ENCODE data around the gene AATK. TPM values are rescaled to one million over a fixed set of nuclear protein-coding genes. Genes with fewer than 3 reads are reported as not detected.

The AATK gene
- total RNA-seq, 2 experiments from 2014 or later = 0.25 to 0.82 TPM

- Mint-ChIP-seq H3K27ac (no peak overlapping the region), H3K4me1 (ENCODE audit: low read depth) (no peaks in the 10 kb centered on the region), H3K4me3 (no peak overlapping the region), H3K9me3 (no peaks in the 10 kb centered on the region), H3K36me3 (ENCODE audit: low read depth) (no peaks in the 10 kb centered on the region), H3K27me3 (no peaks in the 10 kb centered on the region)
- peaks cover 2% of the 10 kb centered on the region for H3K36me3 ChIP-seq (ENCODE audit: insufficient read depth, low read length)
- ChIA-PET POLR2A (no interaction called here), CTCF (no interaction called here)
- no peaks in the 10 kb centered on the region for H3K4me1 ChIP-seq (ENCODE audit: insufficient read depth, low read length)
- TF ChIP-seq CTCF (IDR thresholded peaks at IDR 0.05) = no peak
- no peak overlapping the region for H3K4me3 ChIP-seq (ENCODE audit: low read length)
- no peaks in the 10 kb centered on the region for H3K9me3 ChIP-seq (ENCODE audit: control insufficient read depth in 1 of 2, insufficient read depth in 1 of 2, low read length in 2 of 2)
- intact Hi-C loops (cut with DNase I, micrococcal nuclease) = no loop called here
- DNase-seq (no peak), ATAC-seq (ENCODE audit: poor library complexity) (no peak)
- no peak overlapping the region for H3K27ac ChIP-seq (ENCODE audit: low read depth in 1 of 2, low read length in 2 of 2)
- H3K27me3 ChIP-seq (ENCODE audit: control insufficient read depth in 1 of 2, insufficient read depth in 2 of 2, low read length in 2 of 2) = no peaks in the 10 kb centered on the region
These were observed 42.6 kb upstream of the AATK start for GRCh38 chr17:81208651-81209050.

GRCh38 chr17:81207610-81208581 lies 41.9 kb upstream of the AATK start:
- no peak overlapping the region for H3K27ac ChIP-seq (ENCODE audit: low read depth in 1 of 2, low read length in 2 of 2)
- CTCF ChIA-PET = no interaction called here
- Mint-ChIP-seq H3K9me3 (no peaks in the 10 kb centered on the region), H3K27me3 (no peaks in the 10 kb centered on the region), H3K4me1 (ENCODE audit: low read depth) (no peaks in the 10 kb centered on the region), H3K36me3 (ENCODE audit: low read depth) (no peaks in the 10 kb centered on the region), H3K4me3 (no peak overlapping the region), H3K27ac (no peak overlapping the region)
- POLR2A ChIA-PET = no interaction called here
- H3K36me3 ChIP-seq (ENCODE audit: insufficient read depth, low read length) = peaks cover 2% of the 10 kb centered on the region
- no peak for ATAC-seq (ENCODE audit: poor library complexity)
- intact Hi-C loops (cut with DNase I, micrococcal nuclease) = no loop called here
- TF ChIP-seq CTCF (IDR thresholded peaks at IDR 0.05) = no peak
- H3K4me1 ChIP-seq (ENCODE audit: insufficient read depth, low read length) = no peaks in the 10 kb centered on the region
- no peak for DNase-seq
- no peaks in the 10 kb centered on the region for H3K9me3 ChIP-seq (ENCODE audit: control insufficient read depth in 1 of 2, insufficient read depth in 1 of 2, low read length in 2 of 2)
- H3K4me3 ChIP-seq (ENCODE audit: low read length) = no peak overlapping the region
- no peaks in the 10 kb centered on the region for H3K27me3 ChIP-seq (ENCODE audit: control insufficient read depth in 1 of 2, insufficient read depth in 2 of 2, low read length in 2 of 2)

- H3K36me3 Mint-ChIP-seq (ENCODE audit: low read depth) = no peaks in the 10 kb centered on the region
- H3K27me3 Mint-ChIP-seq = no peaks in the 10 kb centered on the region
- ChIA-PET CTCF (no interaction called here), POLR2A (no interaction called here)
- no peak for DNase-seq
- Histone ChIP-seq H3K27ac (ENCODE audit: low read depth in 1 of 2, low read length in 2 of 2) (no peak overlapping the region), H3K4me3 (ENCODE audit: low read length) (no peak overlapping the region), H3K9me3 (ENCODE audit: control insufficient read depth in 1 of 2, insufficient read depth in 1 of 2, low read length in 2 of 2) (no peaks in the 10 kb centered on the region), H3K27me3 (ENCODE audit: control insufficient read depth in 1 of 2, insufficient read depth in 2 of 2, low read length in 2 of 2) (no peaks in the 10 kb centered on the region), H3K4me1 (ENCODE audit: insufficient read depth, low read length) (no peaks in the 10 kb centered on the region), H3K36me3 (ENCODE audit: insufficient read depth, low read length) (peaks cover 2% of the 10 kb centered on the region)
- TF ChIP-seq CTCF (IDR thresholded peaks at IDR 0.05) = no peak
- ATAC-seq (ENCODE audit: poor library complexity) = no peak
- H3K27ac Mint-ChIP-seq = no peak overlapping the region
- H3K4me1 Mint-ChIP-seq (ENCODE audit: low read depth) = no peaks in the 10 kb centered on the region
- intact Hi-C loops (cut with DNase I, micrococcal nuclease) = no loop called here
- H3K4me3 Mint-ChIP-seq = no peak overlapping the region
- no peaks in the 10 kb centered on the region for H3K9me3 Mint-ChIP-seq
These were observed 40.6 kb upstream of the AATK start for GRCh38 chr17:81206657-81207056.
